ENCODE results near the gene GRM1. TPM values are rescaled to one million over a fixed set of nuclear protein-coding genes. Genes with fewer than 3 reads are reported as not detected.
A peak's percentile ranks its signal among the peaks of the same experiment; 100 is the strongest.

GRM1 gene
- total RNA-seq, 1 donor from 2014 or later = 0.13 TPM

DNA sequence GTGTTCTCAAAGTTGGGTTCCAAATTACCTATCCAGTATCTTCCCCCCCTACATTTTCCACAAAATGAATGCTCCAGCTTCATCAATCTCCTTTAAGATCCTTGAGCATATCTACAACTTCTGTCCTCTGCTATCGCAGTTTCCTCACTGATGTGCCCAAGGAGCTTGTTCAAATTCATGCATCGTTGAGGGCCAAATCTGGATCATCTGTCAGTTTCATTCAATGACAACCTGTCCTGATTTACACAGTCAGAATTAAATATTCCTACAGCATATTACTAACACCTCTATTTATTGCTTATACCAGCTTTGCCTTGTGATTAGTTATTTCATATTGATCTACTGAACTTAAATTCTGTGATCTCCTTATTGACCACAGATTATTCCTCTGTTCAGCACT is 68.7 kb downstream of the GRM1 start:
- DNase-seq (ENCODE audit: low read depth in 2 of 2) = no peak

DNA sequence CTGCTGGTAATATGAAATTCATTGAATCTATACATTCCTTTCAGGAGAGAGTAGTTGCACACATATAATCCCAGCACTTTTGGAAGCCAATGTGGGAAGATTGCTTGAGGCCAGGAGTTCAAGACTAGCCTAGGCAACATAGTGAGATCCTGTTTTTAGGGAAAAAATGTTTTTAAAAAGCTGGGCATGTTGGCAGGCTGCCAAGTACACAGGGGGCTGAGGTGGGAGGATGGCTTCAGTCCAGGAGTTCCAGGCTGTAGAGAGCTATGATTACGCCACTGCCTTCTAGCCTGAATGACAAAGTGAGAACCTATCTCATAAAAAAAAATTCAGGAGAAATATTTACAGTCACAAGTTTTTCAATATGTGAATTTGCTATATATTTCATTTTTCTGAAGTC is 71.9 kb downstream of the GRM1 start:
- DNase-seq (ENCODE audit: low read depth in 2 of 2) = no peak

DNA sequence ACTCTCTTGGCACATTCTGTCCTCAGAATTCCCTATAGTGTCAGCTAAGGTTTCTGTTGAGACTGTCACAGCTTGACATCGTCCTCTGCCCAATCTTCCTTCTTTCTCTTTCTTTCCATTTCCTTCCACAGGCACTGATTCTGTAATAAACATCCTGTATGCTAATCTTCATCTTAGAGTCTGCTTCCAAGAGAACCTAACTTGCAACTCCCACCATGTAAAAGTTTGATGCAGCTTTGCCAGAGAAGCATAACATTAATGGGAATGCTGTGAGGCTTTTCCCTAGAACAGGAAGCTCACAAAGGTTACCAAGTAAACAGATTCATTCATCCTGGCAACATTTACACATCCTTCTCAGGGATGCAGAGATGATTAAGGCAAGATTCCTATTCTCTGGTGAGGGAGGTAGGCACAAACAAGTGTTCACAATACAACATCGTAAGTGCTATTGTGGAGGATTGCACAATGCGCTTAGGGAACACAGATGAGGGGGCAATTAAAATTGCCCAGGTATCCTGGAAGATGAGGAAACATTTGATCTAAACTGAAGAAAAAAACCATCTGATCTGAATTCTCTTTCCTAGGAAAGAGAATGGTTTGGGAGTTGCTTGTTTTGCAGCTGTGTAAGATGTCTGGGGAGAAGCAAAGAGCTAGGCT is 74.7 kb downstream of the GRM1 start:
- DNase-seq (ENCODE audit: low read depth in 2 of 2) = no peak

DNA sequence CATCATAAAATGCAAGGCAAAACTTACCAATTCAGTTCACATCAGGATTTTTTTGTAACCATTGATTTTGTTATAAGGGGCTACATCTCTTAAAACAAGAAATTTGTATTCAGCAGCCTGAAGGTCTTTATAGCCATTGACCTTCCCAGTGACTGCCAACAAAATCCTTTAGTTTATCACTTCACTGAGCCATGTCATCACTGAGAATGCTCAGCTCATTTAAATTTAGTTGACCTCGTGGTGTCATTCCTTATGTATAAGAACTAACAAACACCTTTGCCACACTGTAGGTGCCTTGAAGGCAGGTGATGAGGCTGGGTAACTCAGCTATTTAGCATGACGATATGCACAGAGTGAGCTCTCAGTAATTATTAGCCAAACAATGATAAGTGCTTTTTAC is 77.7 kb downstream of the GRM1 start:
- no peak for DNase-seq (ENCODE audit: low read depth in 2 of 2)

DNA sequence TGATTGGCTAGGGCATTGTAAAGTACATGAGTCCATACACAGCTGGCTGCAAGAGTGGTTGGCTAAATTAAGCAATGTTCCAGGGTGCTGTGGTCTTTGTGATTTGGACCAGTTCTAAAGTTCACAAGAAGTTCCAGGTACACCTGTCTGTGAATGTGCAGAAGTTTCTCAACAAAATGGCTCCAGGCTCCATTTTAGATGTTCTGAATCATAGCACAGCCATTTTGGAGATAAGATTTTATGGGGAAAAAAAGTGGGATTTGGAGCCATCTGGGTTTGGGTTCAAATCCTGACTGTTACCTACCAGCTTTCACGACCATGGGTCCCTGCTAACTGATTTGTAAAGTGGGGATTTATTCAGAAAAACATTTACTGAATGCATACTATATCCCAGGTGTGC is 82.1 kb downstream of the GRM1 start:
- no peak for DNase-seq (ENCODE audit: low read depth in 2 of 2)

DNA sequence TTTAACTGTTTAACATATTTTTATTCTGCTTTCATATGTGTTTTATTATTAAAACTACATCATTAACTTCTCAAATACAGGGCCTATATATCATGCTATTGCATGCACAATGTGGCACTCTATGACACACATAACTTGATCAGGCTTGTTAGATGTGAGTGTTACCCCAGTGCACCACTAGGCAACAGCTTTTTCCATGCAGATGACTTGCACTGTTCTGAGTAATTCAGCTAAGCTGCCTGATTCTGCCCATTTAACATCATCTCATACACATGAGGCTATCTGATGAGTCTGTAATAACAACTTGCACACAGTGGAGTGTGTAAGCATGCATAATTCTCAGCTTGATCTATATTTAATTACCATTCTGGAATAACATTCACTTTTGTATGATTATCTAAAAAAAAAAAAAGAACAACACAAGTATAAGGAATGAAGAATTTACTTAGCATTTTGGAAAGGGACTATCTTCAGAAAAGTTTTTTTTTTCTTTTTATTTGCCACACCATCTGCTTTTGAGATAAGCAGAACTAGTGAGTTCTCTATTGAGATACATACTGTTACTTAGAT is 83.1 kb downstream of the GRM1 start:
- DNase-seq (ENCODE audit: low read depth in 2 of 2) = no peak

DNA sequence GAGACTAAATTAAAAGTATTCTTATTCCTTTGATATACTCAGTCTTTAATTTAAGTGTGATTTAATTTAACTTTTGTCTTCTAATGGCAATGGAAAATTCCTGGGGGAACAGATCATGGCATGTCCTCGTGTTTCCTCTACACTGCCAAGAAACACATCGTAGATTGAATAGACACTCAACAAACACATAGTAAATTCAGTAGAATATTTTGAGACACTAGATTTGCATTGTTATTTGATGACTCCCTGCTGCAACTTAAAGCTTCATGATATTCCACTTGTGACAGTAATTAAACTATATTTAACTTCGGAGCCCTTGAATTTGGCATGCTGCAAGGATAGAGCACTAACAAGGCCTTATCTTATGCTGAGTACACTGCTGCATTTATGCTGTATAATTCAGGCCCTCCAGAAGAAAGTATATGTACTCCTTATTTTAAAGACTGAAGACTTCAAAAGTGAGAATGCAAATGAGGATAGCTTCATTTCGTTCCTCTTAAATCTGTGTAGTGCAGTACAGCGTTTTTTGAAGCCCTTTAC is 84.3 kb downstream of the GRM1 start:
- no peak for DNase-seq (ENCODE audit: low read depth in 2 of 2)

DNA sequence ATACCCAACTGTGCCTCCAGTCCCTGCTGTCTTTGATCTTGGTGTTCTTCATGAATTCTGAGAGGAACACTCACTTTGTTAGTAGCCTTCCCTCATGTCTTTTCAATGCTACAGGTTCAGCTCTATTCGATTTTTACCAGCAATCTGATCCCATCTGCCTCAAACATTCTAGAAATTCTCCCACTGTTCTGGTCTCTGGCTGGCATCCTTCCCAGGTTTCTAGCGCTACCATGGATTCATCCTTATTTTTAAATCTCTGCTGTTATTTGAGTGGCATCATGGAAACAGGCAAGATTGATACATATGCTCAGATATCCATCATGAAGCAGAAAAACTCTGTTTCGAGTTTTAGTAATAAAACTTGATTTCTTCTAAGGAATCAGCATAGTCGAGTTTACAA is 94.8 kb downstream of the GRM1 start:
- no peak for DNase-seq (ENCODE audit: low read depth in 2 of 2)

DNA sequence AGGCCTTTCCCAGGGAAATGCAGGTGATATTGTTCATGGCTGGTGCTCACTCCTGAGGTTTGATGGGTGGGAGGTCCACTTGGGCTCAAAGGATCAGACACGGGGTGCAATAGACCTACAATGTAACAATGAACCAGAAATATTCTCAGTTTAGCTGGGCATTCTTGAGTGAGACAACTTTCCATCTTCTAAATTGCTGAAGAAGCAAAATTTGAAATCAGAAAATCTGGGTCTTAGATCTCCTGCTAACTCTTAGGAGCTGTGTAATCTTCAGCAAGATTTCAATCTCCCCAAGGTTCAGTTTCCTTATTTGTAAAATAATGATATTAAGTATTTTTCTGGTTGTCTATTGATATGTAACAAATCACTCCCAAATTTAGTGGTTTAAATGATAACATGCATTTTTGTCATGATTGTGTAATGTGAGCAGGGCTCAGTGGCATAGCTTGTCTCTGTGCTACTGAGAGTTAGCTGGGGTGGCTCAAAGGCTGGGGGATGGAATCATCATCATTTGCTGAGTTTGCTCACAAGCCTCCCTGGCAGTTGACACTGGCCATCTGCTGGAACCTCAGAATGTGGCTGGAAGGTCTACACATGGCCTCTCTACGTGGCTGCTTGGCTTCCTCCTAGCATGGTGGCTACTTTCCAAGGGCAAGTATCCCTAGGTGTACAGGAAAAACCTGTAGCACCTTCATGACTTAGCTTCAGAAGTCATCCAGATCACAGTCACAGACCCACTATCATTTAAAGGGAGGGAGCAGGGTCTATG is 98.8 kb downstream of the GRM1 start:
- no peak for DNase-seq (ENCODE audit: low read depth in 2 of 2)

DNA sequence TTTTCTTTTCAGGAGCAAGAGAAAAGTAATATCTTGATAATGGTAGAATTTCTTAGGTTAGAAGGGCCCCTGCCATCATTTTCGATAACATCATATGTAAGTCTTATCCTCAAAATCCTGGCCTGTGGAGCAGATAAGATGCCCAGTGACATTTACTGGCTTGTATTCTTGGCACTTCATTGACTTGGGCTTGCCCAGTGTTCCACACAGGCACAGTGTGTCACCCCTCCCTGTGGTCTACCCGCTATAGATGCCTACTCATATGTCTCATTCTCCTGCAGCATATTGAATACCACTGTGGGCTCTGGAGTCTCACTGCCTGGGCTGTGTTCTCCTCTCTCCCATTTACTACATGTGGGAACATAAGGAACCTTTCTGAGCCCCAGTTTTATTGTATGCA is 105.0 kb downstream of the GRM1 start:
- DNase-seq (ENCODE audit: low read depth in 2 of 2) = no peak

DNA sequence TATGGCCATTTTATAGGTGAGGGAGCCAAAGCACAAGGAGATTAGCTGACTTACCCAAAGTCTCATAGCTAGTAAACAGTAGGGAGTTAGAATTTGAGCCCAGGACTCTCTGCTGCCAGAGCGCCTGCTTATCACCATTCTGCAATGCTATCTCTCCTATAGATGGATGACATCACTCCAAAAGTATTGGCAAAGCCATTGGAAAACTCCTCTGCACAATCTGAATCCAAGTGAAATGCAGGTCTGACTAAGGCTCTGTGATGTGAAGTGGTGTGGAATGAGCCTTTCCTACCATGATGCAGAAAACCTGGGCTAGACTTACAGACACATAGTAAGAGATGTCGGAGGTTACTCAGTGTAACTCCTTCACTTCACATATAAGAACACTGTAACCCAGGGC is 106.3 kb downstream of the GRM1 start:
- no peak for DNase-seq (ENCODE audit: low read depth in 2 of 2)

DNA sequence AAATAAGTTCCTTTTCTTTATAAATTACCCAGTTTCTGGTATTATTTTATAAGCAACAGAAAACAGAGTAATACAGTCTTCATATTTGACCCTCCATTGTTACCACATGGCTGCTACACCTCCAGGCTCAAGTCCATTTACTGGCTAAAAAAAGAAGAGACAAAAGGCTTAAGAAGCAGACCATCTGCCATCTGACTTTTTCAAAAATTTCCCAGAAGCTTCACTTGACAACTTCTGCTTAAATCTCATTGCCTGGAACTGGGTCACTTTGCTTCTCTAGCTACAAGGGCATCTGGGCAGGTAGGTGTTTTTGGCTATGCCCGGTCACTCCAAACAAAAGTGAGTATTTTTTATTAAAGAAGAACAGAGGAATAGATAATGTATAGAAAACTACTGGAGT is 118.0 kb downstream of the GRM1 start:
- DNase-seq (ENCODE audit: low read depth in 2 of 2) = no peak

DNA sequence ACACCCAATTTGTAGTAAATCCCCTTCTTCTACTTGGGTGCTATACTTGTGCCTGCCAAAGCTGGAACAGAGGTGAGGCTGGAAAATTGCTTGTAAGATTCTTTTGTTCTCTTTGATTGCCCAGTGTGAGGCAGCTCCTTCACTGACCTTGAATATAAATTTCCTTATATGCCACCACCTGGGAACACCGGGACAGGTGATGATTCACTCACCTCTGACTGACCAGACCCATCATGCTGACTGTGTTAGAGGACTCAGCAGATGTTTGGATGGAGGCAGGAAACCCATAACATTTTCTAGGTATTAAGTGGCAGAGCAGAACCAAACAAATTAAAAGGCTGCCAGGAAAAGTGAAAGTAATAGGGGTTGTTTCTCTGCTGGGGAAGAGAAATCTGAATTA is 120.9 kb downstream of the GRM1 start:
- no peak for DNase-seq (ENCODE audit: low read depth in 2 of 2)

DNA sequence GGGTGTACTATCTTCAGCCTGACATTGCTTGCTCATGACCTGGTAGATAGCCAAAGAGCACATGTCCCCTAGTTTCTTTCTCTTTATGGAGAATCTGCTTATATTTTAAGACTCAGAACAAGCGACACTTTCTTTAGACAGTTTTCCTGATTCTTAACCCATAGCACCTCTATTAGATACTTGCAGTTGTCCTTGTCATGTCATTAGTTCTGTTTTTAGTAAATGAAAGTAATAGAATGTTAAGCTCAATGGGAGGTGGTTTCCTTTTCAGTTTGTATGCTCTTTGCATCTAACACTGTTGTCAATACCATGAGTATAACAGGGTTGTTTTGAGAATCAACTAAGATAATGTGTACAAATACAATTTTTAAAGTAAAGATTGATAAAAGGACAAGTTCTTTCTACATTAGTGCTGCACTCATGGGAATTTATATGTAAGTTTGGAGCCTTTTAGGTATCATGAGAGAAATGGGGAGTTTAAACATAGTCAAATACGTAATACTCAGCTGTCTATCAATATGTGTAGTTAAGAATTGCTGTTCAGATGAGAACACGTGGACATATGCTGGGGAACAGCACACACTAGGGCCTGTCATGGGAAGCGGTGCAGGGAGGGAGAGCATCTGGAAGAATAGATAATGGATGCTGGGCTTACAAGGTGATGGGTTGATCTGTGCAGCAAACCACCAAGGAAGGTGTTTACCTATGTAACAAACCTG is 124.3 kb downstream of the GRM1 start:
- no peak for DNase-seq (ENCODE audit: low read depth in 2 of 2)

DNA sequence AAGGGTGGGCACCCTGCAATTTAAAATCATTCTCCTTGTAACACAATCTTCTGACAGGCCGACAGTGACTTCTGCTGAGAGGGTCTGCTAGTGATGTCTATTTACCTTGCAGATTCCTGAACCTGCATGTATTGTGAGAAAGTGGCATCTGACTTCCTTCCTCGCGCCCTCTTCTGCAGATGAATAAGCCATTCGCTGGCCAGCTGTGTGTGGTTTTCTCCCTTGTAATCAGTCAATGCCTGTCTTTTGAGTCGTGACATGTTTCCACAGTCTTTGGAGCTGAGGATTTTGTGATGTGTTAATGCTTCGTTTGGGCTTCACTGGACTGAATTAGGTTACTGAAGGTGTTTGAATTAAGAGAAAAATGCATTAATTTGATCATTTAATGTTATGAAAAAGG is 125.3 kb downstream of the GRM1 start:
- DNase-seq (ENCODE audit: low read depth in 2 of 2) = no peak

DNA sequence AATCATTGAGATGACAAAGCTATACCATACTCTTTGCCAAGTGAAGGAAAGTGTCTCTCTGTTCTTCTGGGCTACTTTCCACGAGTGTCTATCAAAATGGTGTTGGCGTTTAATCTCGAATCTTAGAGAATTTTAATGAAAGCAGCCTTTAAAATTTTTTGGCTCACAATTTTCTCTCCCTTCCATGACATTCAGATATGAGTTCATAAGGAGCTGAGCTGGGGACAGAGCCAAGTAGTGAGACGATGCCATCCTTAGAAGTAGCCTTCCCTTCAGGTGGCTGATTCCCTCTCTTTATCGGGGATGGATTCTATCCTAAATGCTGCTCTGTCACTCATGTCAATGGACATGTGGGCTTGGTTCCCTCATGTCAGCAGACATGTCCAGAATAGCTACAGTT is 132.8 kb downstream of the GRM1 start:
- DNase-seq (ENCODE audit: low read depth in 2 of 2) = no peak

DNA sequence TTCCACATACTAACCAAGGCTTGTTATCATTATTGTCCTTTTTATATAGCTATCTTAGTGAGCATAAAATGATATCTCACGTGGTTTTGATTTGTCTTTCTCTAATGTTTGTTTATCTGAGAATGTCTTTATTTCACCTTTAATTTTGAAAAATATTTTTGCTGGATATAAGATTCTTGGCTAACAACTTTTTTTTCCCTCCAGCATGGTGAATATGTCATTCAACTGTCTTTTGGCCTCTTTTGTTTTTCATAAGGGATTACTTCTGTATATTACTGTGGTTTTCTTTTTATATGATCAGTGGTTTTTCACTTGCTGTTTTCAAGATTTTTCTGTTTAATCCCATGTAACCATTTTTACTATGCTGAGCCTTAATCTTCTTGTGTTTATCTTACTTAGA is 141.0 kb downstream of the GRM1 start:
- DNase-seq (ENCODE audit: low read depth in 2 of 2) = no peak

DNA sequence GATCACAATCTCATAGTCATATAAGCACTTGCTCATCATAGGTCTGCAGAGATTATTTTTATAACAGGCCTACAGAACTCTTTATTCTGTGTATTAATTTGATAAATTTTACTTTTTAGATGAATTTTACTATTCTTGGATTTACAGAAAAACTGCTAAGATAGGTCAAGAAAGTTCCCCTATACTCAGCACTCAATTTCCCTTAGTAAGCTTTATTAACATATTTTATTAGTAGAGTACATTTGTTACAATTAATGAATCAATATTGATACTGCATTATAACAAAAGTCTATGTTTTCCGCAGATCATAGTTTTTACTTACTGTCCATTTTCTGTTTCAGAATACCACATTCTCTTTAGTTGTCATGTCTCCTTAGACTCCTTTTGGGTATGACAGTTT is 148.9 kb downstream of the GRM1 start:
- DNase-seq (ENCODE audit: low read depth in 2 of 2) = no peak

DNA sequence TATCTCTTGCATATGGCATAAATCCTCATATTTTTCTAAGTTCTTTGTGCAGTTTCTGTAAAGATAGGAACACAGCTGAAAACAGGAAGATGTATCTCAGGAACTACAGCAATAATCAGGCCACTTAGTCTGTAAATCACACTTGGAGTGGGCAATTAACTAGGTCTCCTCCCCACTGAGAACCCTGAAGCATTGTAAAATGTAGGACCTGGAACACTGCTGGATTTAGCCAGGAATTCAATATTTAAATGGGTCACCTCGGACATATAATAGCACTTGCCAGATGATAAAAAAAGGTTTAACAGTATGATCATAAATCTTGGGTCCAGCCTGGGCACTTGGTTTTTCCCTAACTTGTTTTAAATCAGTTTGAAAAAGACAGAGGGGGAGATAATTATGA is 155.0 kb downstream of the GRM1 start:
- no peak for DNase-seq (ENCODE audit: low read depth in 2 of 2)

DNA sequence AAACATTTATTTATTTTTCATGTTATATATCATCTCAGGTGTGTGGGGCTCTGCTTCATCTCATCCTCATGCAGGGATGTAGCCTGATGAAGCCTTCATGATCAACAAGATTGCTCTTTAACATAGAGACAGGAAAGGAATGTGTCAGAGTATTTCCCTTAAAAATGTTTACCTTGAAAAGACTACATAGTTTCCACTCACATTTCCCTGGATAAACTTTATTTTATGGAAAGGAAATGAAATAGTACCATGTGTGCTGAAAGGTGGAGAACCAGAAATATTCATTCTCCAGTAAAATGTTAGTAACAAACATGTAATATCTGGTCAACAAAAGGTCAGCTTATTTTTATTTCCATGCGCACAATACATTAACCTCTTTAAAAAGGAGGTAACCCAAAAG is 155.8 kb downstream of the GRM1 start:
- DNase-seq (ENCODE audit: low read depth in 2 of 2) = peak; percentile 56 to 69

DNA sequence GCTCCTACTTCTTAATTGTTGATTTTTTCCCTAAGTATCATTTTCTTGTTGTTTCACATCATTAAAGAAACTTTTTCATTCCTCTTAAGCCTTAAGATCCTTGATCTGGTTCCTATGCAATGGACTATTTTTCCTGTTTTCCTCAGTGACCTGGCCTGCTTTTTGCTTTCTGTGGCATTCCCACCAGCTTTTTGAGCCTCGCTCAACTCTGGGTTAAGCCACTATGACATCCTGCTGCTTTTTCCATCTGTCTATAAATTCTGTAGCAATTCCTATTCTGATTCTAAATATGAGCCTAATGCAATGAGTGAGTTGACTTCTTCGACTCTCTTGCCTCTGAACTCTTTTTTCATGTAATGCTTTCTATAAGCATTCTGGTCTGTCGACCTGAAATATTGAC is 160.3 kb downstream of the GRM1 start:
- DNase-seq (ENCODE audit: low read depth in 2 of 2) = no peak

DNA sequence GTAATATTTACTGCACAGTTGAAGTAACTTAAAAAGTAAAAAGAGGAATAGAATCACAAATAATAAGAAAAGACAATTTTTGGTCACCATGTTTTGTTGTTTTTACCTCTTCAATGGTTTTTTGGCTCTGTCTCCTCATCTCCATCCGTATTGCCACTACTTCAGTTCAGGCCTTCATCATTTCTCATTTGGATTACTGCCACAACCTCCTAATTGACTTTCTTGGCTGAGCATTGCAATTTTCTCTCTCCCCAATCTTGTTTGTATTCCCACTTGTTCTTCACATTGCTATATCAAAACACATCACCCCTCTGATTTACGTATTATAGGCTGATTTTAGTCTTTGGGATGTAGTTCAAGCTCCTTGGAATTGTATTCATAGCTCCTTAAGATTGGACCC is 161.7 kb downstream of the GRM1 start:
- no peak for DNase-seq (ENCODE audit: low read depth in 2 of 2)

All from dermis microvascular lymphatic vessel endothelial cell (primary cell).